Epithelial cell of proximal tubule (primary cell): Measurements from ENCODE around the gene IGF2BP1. TPM values are rescaled to one million over a fixed set of nuclear protein-coding genes. Genes with fewer than 3 reads are reported as not detected.

Experiments
- DNase-seq: peaks from one replicate; pipeline ENCODE4 v3.0.0-alpha.2; 2011; ENCODE audit warnings: low read depth
- H3K4me3 ChIP-seq: 2 replicates; pipeline ENCODE4 v1.5.1; 2011; ENCODE audit warnings: low read depth, mild to moderate bottlenecking, low read length
- CTCF ChIP-seq: conservative IDR thresholded peaks from 2 replicates; pipeline ENCODE4 v1.5.1; 2012; ENCODE audit warnings: low read depth, mild to moderate bottlenecking, low read length
- total RNA-seq: library from RNA; depleted of rRNA; stranded (reverse); fragments of >200 nt; gene quantifications from 2 replicates; pipeline ENCODE4 v1.2.3, GENCODE V29; 2015

IGF2BP1 gene
- 9.0 and 15.7 TPM in 2 replicates for total RNA-seq

GRCh38 chr17:48997103-48997826 lies at the start of gene IGF2BP1:
Gene IGF2BP1 (plus strand): TSS chr17:48997385. CDS start chr17:48997746, 361 bp downstream.
- no peak for TF ChIP-seq CTCF
- no peak within 1 kb of the TSS for H3K4me3 ChIP-seq

DNA sequence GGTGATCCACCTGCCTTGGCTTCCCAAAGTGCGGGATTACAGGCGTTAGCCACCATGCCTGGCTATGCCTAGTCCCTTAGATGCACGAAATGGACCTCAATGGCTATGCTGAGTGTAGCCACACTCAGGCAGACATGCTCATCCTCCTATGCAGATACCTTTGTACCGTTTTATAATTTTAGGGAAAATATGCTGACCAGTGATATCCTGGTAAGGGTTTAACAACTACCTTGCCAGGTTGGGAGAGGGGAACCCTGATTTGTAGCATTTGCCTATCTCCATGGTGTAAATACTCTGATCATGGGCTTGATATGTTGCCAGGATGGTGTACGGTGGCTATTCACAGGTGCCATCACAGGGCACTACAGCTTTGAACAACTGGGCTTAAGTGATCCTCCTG lies 45.6 kb upstream of the IGF2BP1 start:
- no peak for DNase-seq
- no peak for TF ChIP-seq CTCF
- no peak overlapping the region for H3K4me3 ChIP-seq

More at GRCh38 chr17:48997103-48997826, at the start of gene IGF2BP1:
- no peak for DNase-seq

- DNase-seq, result no peak
- TF ChIP-seq CTCF, result no peak
These were observed 44.3 kb upstream of the IGF2BP1 start for GRCh38 chr17:48952904-48953303.

GRCh38 chr17:48954300-48954755 lies 42.9 kb upstream of the IGF2BP1 start:
- peak; percentile 79 for TF ChIP-seq CTCF
- H3K4me3 ChIP-seq, result no peak overlapping the region
- DNase-seq, result no peak

More at GRCh38 chr17:48952904-48953303, 44.3 kb upstream of the IGF2BP1 start:
- no peak overlapping the region for H3K4me3 ChIP-seq

DNA sequence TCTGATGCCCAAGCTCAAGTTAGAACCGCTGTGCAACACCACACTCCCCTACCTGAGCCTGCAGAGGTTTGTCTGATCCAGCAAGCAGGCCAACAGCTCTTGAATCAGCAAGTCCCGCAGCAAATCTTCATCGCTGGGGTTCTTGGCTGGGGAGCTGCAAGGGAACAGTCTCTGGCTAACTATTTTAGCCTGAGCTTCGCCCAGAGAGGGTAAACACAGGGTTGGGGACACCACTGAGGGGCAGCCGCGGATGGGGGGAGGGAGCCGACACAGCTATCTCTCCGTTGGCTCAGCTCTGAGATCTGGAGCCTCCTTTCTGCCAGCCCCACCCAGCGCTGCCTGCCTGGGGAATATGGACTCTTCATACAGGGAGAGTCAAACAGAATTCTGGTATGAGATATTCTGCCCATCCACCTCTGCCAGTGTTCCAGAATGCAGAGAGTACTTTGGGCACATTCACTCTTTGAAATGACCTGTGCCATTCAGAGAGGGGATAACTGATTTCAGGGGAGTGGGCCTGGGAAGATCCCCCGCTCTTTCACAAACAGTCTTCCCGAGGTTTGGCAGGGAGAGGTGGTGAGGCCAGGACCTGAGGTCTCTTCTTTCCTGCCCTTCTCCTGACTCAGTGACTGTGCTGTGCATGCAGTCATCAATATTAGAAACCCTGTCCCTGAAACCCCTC lies 36.2 kb upstream of the IGF2BP1 start:
- no peak overlapping the region for H3K4me3 ChIP-seq
- no peak for TF ChIP-seq CTCF
- no peak for DNase-seq

- H3K4me3 ChIP-seq, result no peak overlapping the region
- no peak for TF ChIP-seq CTCF
- no peak for DNase-seq
These were observed 35.5 kb upstream of the IGF2BP1 start for GRCh38 chr17:48961516-48962233.
